ENCODE data around the gene CCDC43. TPM values are rescaled to one million over a fixed set of nuclear protein-coding genes. Genes with fewer than 3 reads are reported as not detected.
"Not testable (repeated sequence)": the region's sequence is repeated elsewhere in the genome, so short reads cannot be mapped to it uniquely, and the experiment has no call there.

Gene CCDC43
- total RNA-seq, 1 experiment from 2014 or later: 48.4 TPM

DNA sequence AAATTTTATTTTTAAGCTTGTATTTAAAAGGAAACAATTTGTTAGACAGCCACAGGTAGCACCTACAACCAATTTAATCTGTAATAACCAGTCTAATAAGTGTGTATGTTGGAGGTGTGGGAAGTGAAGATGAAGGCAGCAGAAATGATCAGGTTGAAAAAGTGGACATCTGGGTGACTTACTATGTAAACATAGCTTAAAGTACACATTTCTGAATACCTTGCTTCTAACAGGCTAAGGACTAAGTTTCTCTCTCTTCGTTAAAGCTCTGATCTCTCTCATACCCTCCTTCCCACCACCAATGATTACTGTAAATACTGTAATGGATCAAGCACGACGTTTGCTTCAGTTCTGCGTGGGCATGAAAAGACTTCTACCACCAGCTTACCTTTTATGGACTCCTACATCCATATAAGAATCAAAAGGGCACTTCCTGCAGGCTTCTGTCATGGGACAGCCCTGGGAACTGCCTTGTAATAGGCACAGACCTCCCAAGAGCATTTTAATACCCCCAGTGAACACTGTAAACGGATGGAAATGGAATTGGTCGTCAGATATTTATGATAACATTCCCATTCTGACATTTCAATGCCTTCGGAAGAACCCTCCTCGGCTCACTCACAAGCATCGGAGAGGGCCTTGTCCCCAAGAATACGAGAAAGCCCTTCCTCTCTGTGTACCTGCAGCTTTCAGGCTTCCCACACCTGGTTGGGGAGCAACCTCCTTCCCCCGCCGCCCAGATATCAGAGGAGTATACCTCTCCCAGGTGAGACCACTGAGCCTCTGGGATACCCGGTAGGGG, 700 bp downstream of the CCDC43 start:
- Mint-ChIP-seq H3K4me1 (ENCODE audit: low read depth, unreplicated experiment) (peaks cover 17% of the 10 kb centered on the region), H3K27me3 (ENCODE audit: unreplicated experiment) (no peaks in the 10 kb centered on the region), H3K4me3 (ENCODE audit: low read depth, unreplicated experiment) (peak overlapping the region; percentile 100), H3K27ac (ENCODE audit: unreplicated experiment) (peak overlapping the region; percentile 97), H3K9me3 (ENCODE audit: low read depth, unreplicated experiment) (no peaks in the 10 kb centered on the region), H3K36me3 (ENCODE audit: insufficient read depth, unreplicated experiment) (peaks cover 25% of the 10 kb centered on the region)
- intact Hi-C loops (cut with micrococcal nuclease; ENCODE audit: unreplicated experiment): no loop called here
- CTCF ChIA-PET: interaction anchor here (0.5 to 1.1 kb wide), 6 partner anchors 154 to 469 kb away, joined by 3 to 5 read pairs (median 3); partner anchors contain the start of gene UBTF
- TSS peak; percentile 59 for BruUV-seq (replicated peaks)
- no peak for TF ChIP-seq CTCF (IDR thresholded peaks at IDR 0.05; ENCODE audit: unreplicated experiment)
- DNase-seq: no peak

DNA sequence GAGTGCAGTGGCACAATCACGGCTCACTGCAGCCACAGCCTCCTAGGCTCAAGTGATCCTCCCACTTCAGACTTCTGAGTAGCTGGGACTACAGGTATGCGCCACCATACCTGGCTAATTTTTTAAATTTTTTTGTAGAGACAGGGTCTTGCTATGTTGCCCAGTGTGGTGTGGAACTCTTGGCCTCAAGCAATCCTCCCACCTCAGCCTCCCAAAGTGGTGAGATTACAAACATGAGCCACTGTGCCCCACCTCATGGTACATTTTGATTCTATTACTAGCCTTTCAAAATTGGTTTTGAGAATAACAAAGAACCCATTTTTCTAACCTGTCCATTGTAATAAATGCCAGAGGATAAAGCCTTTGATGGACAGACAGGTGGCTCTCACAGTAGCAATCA, 1.4 kb downstream of the CCDC43 start:
- CTCF ChIA-PET: interaction anchor here (0.6 to 1.1 kb wide), 2 partner anchors 154 to 186 kb away, joined by 3 read pairs; no protein-coding TSS in a partner anchor
- H3K36me3 Mint-ChIP-seq (ENCODE audit: insufficient read depth, unreplicated experiment): peaks cover 29% of the 10 kb centered on the region
- H3K9me3 Mint-ChIP-seq (ENCODE audit: low read depth, unreplicated experiment): no peaks in the 10 kb centered on the region
- no peak for TF ChIP-seq CTCF (IDR thresholded peaks at IDR 0.05; ENCODE audit: unreplicated experiment)
- peaks cover 17% of the 10 kb centered on the region for H3K4me1 Mint-ChIP-seq (ENCODE audit: low read depth, unreplicated experiment)
- no peak overlapping the region for H3K27ac Mint-ChIP-seq (ENCODE audit: unreplicated experiment)
- intact Hi-C loops (cut with micrococcal nuclease; ENCODE audit: unreplicated experiment): no loop called here
- no peak for DNase-seq
- no peaks in the 10 kb centered on the region for H3K27me3 Mint-ChIP-seq (ENCODE audit: unreplicated experiment)
- peak overlapping the region; percentile 100 for H3K4me3 Mint-ChIP-seq (ENCODE audit: low read depth, unreplicated experiment)
- no TSS peak for BruUV-seq (replicated peaks)

DNA sequence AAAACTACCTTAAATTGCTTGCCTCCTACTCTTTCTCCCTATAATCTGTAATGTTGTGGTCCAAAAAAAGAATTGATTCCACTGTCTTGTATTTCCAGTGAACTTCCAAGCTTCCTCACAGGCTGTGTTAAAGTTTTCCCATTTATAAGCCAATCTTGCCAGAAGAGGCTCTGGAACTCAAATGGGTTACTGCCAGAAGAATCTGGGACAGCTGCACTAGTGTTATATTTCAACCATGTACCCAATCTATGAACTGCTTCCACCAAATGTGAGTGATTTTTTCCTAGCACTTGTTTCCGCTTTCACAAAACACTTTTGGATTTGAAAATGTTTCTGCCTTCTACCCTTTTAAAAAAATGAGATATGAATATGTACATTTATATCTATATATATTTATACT, 1.8 kb downstream of the CCDC43 start:
- H3K36me3 Mint-ChIP-seq (ENCODE audit: insufficient read depth, unreplicated experiment): peaks cover 33% of the 10 kb centered on the region
- BruUV-seq (replicated peaks): no TSS peak
- no peak for TF ChIP-seq CTCF (IDR thresholded peaks at IDR 0.05; ENCODE audit: unreplicated experiment)
- peaks cover 17% of the 10 kb centered on the region for H3K4me1 Mint-ChIP-seq (ENCODE audit: low read depth, unreplicated experiment)
- H3K9me3 Mint-ChIP-seq (ENCODE audit: low read depth, unreplicated experiment): no peaks in the 10 kb centered on the region
- intact Hi-C loops (cut with micrococcal nuclease; ENCODE audit: unreplicated experiment): no loop called here
- H3K27me3 Mint-ChIP-seq (ENCODE audit: unreplicated experiment): no peaks in the 10 kb centered on the region
- CTCF ChIA-PET: no interaction called here
- no peak for DNase-seq
- H3K4me3 Mint-ChIP-seq (ENCODE audit: low read depth, unreplicated experiment): no peak overlapping the region
- H3K27ac Mint-ChIP-seq (ENCODE audit: unreplicated experiment): no peak overlapping the region

GRCh38 chr17:44683303-44683702, 6.3 kb downstream of the CCDC43 start:
- CTCF ChIA-PET; BruUV-seq (replicated peaks); H3K9me3 Mint-ChIP-seq (ENCODE audit: low read depth, unreplicated experiment); DNase-seq; H3K4me1 Mint-ChIP-seq (ENCODE audit: low read depth, unreplicated experiment); intact Hi-C loops (cut with micrococcal nuclease; ENCODE audit: unreplicated experiment); H3K27me3 Mint-ChIP-seq (ENCODE audit: unreplicated experiment); H3K27ac Mint-ChIP-seq (ENCODE audit: unreplicated experiment); H3K4me3 Mint-ChIP-seq (ENCODE audit: low read depth, unreplicated experiment): not testable (repeated sequence)
- H3K36me3 Mint-ChIP-seq (ENCODE audit: insufficient read depth, unreplicated experiment): peaks cover 27% of the 10 kb centered on the region

- no TSS peak for BruUV-seq (replicated peaks)
- CTCF ChIA-PET: no interaction called here
- H3K27ac Mint-ChIP-seq (ENCODE audit: unreplicated experiment): no peak overlapping the region
- TF ChIP-seq CTCF (IDR thresholded peaks at IDR 0.05; ENCODE audit: unreplicated experiment): no peak
- H3K4me1 Mint-ChIP-seq (ENCODE audit: low read depth, unreplicated experiment): no peaks in the 10 kb centered on the region
- no peak for DNase-seq
- intact Hi-C loops (cut with micrococcal nuclease; ENCODE audit: unreplicated experiment): no loop called here
- H3K36me3 Mint-ChIP-seq (ENCODE audit: insufficient read depth, unreplicated experiment): peaks cover 13% of the 10 kb centered on the region
- no peaks in the 10 kb centered on the region for H3K9me3 Mint-ChIP-seq (ENCODE audit: low read depth, unreplicated experiment)
- no peak overlapping the region for H3K4me3 Mint-ChIP-seq (ENCODE audit: low read depth, unreplicated experiment)
- H3K27me3 Mint-ChIP-seq (ENCODE audit: unreplicated experiment): no peaks in the 10 kb centered on the region
Measured at GRCh38 chr17:44677136-44677535, 12.4 kb downstream of the CCDC43 start.
